Panc1 (cell line): ENCODE results near the gene DPM3.

Experiments used
- SIN3A ChIP-seq: IDR thresholded peaks from 2 replicates; pipeline ENCODE4 v1.6.1; 2012; ENCODE audit warnings: low read depth, mild to moderate bottlenecking, low read length, moderate library complexity, borderline replicate concordance; ENCODE audit not compliant: insufficient read depth
- TF ChIP-seq, protein P1 (sequence below): fragments of 450-650 bp; IDR thresholded peaks from 2 replicates; pipeline ENCODE4 v1.5.1; 2017; ENCODE audit warnings: mild to moderate bottlenecking

DNA sequence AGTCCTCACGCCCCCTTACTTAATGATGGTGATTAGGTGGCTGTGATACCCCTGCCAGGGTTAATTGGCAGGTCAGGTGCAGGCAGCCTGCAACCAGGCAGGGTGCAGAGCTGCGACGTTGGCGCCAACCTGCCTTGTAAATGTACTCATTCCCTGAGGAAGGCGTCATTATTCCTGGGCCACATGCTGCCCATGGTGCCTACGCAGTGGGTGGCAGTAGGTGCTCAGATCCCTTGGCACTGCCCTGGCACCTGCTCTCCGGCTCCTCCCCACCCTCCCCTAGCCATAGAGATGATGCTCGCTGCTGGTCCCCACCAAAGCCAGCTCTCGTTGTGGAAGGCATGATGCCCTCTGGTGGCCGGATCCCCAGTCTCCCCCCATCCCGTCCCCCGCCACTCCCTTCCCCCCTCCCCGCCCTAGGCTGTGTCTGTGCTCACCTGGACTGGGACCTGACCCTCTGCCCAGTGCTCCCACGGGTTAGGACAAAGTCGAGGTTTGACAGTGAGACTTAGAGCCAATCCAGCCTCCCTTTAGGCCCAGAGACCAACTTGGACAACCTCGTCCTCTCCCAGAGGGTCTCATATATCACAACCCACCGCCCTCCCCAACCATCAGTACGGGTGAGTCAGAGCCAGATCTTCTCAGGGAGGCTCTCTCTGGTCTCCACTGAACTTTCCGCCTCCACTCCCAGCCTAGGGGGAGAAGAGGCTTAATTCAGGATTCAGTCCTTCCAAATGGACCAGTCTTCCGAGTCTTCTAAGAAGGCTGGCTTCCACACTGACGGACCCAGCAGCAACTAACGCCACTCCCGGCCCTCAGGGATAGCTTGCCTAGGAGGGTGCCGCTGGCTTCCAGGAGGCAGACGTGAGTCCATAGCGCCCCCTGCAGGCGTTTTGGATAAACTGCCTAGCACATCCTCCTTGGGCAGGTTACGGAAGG is 27.1 kb upstream of the DPM3 start:
- TF ChIP-seq, protein P1, sequence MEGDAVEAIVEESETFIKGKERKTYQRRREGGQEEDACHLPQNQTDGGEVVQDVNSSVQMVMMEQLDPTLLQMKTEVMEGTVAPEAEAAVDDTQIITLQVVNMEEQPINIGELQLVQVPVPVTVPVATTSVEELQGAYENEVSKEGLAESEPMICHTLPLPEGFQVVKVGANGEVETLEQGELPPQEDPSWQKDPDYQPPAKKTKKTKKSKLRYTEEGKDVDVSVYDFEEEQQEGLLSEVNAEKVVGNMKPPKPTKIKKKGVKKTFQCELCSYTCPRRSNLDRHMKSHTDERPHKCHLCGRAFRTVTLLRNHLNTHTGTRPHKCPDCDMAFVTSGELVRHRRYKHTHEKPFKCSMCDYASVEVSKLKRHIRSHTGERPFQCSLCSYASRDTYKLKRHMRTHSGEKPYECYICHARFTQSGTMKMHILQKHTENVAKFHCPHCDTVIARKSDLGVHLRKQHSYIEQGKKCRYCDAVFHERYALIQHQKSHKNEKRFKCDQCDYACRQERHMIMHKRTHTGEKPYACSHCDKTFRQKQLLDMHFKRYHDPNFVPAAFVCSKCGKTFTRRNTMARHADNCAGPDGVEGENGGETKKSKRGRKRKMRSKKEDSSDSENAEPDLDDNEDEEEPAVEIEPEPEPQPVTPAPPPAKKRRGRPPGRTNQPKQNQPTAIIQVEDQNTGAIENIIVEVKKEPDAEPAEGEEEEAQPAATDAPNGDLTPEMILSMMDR = peak; percentile 93
- TF ChIP-seq SIN3A = no peak
